SK-N-MC (cell line): ENCODE measurements around the gene NLRP6.
A peak's percentile ranks its signal among the peaks of the same experiment; 100 is the strongest.
"Not testable (repeated sequence)": the region's sequence is repeated elsewhere in the genome, so short reads cannot be mapped to it uniquely, and the experiment has no call there.

Experiments
- DNase-seq: peaks from one replicate; pipeline ENCODE4 v3.0.0-alpha.2; 2011; ENCODE audit warnings: low read depth, low spot score
- H3K27ac ChIP-seq: fragments of 200-600 bp; sonication (generic); 2 replicates; pipeline ENCODE4 v1.5.1; 2016; ENCODE audit warnings: mixed run types
- H3K36me3 ChIP-seq: fragments of 200-600 bp; sonication (generic); 2 replicates; pipeline ENCODE4 v1.6.1; 2017; ENCODE audit warnings: antibody characterized with exemption, low read length, mixed read lengths; ENCODE audit not compliant: insufficient read depth
- H3K4me3 ChIP-seq: fragments of 200-600 bp; sonication (generic); 2 replicates; pipeline ENCODE4 v1.5.1; 2016
- H3K9ac ChIP-seq: fragments of 200-600 bp; sonication (generic); 2 replicates; pipeline ENCODE4 v1.8.0; 2017; ENCODE audit warnings: mixed run types, mixed read lengths; ENCODE audit not compliant: insufficient read length
- H3K9me3 ChIP-seq: fragments of 200-600 bp; sonication (generic); 2 replicates; pipeline ENCODE4 v1.6.1; 2017; ENCODE audit warnings: low read depth, mild to moderate bottlenecking, antibody characterized with exemption, low read length, moderate library complexity, mixed read lengths
- EZH2 ChIP-seq: fragments of 200-600 bp; sonication (generic); IDR thresholded peaks from one replicate; pipeline ENCODE4 v1.6.1; 2017; ENCODE audit warnings: antibody characterized with exemption
- FOXP2 ChIP-seq: optimal IDR thresholded peaks from 2 replicates; pipeline ENCODE3; 2011; ENCODE audit warnings: mild to moderate bottlenecking, moderate library complexity; ENCODE audit not compliant: insufficient read depth; ENCODE audit errors: extremely low read length, control extremely low read depth
- POLR2AphosphoS5 ChIP-seq: IDR thresholded peaks from 2 replicates; pipeline ENCODE4 v1.6.1; 2012; ENCODE audit warnings: mild to moderate bottlenecking, low read depth, low read length, borderline replicate concordance

Gene NLRP6

GRCh38 chr11:278001-278951 is at the start of gene NLRP6:
Gene NLRP6, plus strand, starts transcription at chr11:278407. Its CDS starts 163 bp downstream, at chr11:278570.
- no peak within 1 kb of the TSS for H3K4me3 ChIP-seq
- no peak for DNase-seq
- H3K9ac ChIP-seq = no peak within 1 kb of the TSS
- H3K36me3 ChIP-seq = no peaks in the 10 kb centered on the region
- H3K9me3 ChIP-seq = no peaks in the 10 kb centered on the region; the same call in 1 of the 2 replicates
- no peak within 1 kb of the TSS for H3K27ac ChIP-seq
- no peak for TF ChIP-seq EZH2
- TF ChIP-seq FOXP2 = no peak
- TF ChIP-seq POLR2AphosphoS5 = no peak

GRCh38 chr11:230431-230830 is 47.8 kb upstream of the NLRP6 start:
- TF ChIP-seq POLR2AphosphoS5 = no peak
- no peak for TF ChIP-seq FOXP2
- TF ChIP-seq EZH2 = no peak
- Histone ChIP-seq H3K9me3 (no peaks in the 10 kb centered on the region), H3K4me3 (no peak overlapping the region), H3K27ac (no peak overlapping the region), H3K36me3 (no peaks in the 10 kb centered on the region), H3K9ac (no peak overlapping the region)
- DNase-seq = no peak

- H3K9ac ChIP-seq = no peak overlapping the region
- no peak for DNase-seq
- H3K36me3 ChIP-seq = no peaks in the 10 kb centered on the region
- H3K9me3 ChIP-seq = no peaks in the 10 kb centered on the region
- no peak overlapping the region for H3K4me3 ChIP-seq
- H3K27ac ChIP-seq = no peak overlapping the region
- TF ChIP-seq FOXP2 = no peak
- no peak for TF ChIP-seq EZH2
- TF ChIP-seq POLR2AphosphoS5 = no peak
These were observed 45.2 kb upstream of the NLRP6 start for GRCh38 chr11:232783-233565.

GRCh38 chr11:235180-235579 is 43.0 kb upstream of the NLRP6 start:
- TF ChIP-seq EZH2 (no peak), POLR2AphosphoS5 (no peak), FOXP2 (no peak)
- peaks cover 13% of the 10 kb centered on the region for H3K36me3 ChIP-seq
- no peak overlapping the region for H3K27ac ChIP-seq
- DNase-seq = no peak
- H3K9ac ChIP-seq = no peak overlapping the region
- H3K4me3 ChIP-seq = peak overlapping the region; percentile 91
- H3K9me3 ChIP-seq = no peaks in the 10 kb centered on the region

GRCh38 chr11:235609-235996 is 42.6 kb upstream of the NLRP6 start:
- no peak for TF ChIP-seq POLR2AphosphoS5
- no peak for TF ChIP-seq FOXP2
- TF ChIP-seq EZH2 = no peak
- H3K9ac ChIP-seq = peak overlapping the region; percentile 78
- peak overlapping the region; percentile 91 for H3K4me3 ChIP-seq
- H3K36me3 ChIP-seq = peaks cover 17% of the 10 kb centered on the region
- no peak overlapping the region for H3K27ac ChIP-seq
- DNase-seq = no peak
- no peaks in the 10 kb centered on the region for H3K9me3 ChIP-seq

- Histone ChIP-seq H3K9ac (peak within 1 kb of the TSS; percentile 92), H3K36me3 (peaks cover 18% of the 10 kb centered on the region), H3K4me3 (peak within 1 kb of the TSS; percentile 91), H3K9me3 (no peaks in the 10 kb centered on the region), H3K27ac (peak within 1 kb of the TSS; percentile 76)
- TF ChIP-seq FOXP2 (no peak), POLR2AphosphoS5 (peak; percentile 64; the same call in 1 of the 2 replicates)
- DNase-seq = no peak
These were observed 42.0 kb upstream of the NLRP6 start, which contains the start of gene SIRT3 for GRCh38 chr11:235997-236773. Gene SIRT3, minus strand, starts transcription at chr11:236342. Its CDS starts 14 bp downstream, at chr11:236328.

GRCh38 chr11:236774-237767 is 41.1 kb upstream of the NLRP6 start, which contains the start of gene PSMD13:
Gene PSMD13, plus strand, starts transcription at chr11:236976. Its CDS starts 74 bp downstream, at chr11:237050.
- Histone ChIP-seq H3K27ac (peak within 1 kb of the TSS; percentile 76), H3K9ac (peak within 1 kb of the TSS; percentile 92), H3K9me3 (no peaks in the 10 kb centered on the region), H3K4me3 (peak within 1 kb of the TSS; percentile 91), H3K36me3 (peaks cover 27% of the 10 kb centered on the region)
- no peak for TF ChIP-seq EZH2
- TF ChIP-seq POLR2AphosphoS5 = peak; percentile 79
- peak; percentile 37 for DNase-seq

- DNase-seq, H3K27ac ChIP-seq, H3K9me3 ChIP-seq: not testable (repeated sequence)
- peak overlapping the region; percentile 92 for H3K9ac ChIP-seq
- H3K4me3 ChIP-seq = peak overlapping the region; percentile 78; the same call in 1 of the 2 replicates
- peaks cover 38% of the 10 kb centered on the region for H3K36me3 ChIP-seq
These were observed 39.9 kb upstream of the NLRP6 start for GRCh38 chr11:238346-238745.
